Effector CD4-positive, alpha-beta T cell (primary cell): ENCODE measurements around the gene NAA80.
"Not testable (repeated sequence)": the region's sequence is repeated elsewhere in the genome, so short reads cannot be mapped to it uniquely, and the experiment has no call there.

ENCODE experiments used
- DNase-seq: peaks from one replicate; pipeline ENCODE4 v3.0.0-alpha.2; 2020

The NAA80 gene

DNA sequence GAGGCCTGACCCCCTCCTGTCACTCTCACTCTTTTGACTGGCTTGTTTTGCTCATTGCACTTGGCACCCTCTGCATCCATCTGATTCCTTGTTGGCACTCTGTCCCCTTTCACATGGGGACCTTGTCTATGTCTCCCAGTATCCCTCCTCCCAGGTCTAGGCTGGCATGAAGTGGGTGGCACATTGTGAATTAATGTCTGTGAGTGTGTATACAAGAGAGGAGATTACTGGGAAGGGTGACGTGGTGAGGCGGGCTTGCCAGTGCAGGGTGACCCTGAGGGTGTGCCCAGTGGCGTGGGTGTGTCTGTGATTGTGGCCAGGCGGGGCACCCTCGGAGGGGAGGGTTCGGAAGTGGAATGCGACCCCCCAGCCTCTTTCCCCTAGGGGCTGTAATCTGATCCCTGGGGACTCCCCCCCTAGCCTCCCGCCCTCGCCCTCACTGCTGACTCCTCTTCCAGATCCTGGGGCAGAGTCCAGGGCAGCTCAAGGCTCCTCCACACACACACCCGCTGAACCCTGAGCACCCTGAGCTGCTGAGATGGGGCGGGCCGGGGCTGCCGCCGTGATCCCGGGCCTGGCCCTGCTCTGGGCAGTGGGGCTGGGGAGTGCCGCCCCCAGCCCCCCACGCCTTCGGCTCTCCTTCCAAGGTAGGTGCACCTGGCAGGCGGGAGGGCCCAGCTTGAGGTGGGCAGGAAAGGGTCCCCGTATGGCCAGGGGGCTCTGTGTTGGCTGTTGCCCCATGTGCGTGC, 30.3 kb downstream of the NAA80 start, which contains the start of gene SEMA3B:
Gene SEMA3B (plus strand): TSS at position 445 of the 749 bp plus-strand sequence. CDS start 94 bp downstream, at position 539.
- DNase-seq = no peak

DNA sequence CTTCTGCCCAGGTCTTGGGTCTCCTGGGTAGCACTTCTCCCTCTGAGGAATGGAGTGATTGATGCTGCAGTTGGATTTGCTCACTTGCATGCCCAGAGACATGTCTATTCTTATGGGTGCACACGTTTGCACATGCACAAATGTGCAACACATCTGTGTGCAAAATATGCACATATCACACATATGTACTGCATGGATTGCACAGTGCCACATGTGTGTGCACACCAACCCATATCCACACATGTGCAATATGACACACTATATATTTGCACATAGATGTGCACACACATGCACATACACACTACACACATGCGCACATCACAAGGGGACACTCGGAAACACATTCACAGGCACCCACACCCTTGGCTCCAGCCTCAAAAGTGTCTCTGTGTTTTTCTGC, 30.9 kb downstream of the NAA80 start:
- DNase-seq = no peak

DNA sequence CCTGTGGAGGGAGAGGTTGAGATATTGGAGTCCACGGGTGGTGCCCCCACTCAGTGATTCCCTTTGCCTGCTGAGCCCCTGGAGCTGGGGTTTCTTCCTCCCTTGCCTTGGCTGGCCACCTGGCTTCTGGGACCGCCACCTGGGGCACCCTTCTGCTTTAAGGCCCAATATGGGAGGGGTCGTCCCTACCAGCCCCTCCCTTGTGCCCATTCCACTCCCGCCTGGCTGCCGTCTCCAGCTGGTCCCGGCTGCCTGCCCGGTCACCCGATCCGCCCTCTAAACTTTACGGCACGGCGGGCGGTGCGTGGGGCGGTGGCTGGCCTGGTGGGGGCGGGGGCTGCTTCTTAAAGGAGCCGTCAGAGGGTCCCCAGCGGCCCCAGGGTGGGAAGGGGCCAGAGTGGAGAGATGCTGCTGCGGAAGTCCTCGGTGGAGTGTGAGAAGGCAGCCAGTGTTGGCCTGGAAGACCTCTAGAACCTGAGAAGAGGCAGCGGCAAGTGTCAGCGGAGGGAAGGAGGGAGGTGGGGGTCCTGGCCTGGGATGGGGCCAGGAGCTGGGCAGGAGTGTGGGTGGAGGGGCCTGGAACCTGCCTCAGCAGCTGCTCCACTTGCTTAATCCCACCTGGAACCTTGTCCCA, 31.8 kb downstream of the NAA80 start:
- no peak for DNase-seq

DNA sequence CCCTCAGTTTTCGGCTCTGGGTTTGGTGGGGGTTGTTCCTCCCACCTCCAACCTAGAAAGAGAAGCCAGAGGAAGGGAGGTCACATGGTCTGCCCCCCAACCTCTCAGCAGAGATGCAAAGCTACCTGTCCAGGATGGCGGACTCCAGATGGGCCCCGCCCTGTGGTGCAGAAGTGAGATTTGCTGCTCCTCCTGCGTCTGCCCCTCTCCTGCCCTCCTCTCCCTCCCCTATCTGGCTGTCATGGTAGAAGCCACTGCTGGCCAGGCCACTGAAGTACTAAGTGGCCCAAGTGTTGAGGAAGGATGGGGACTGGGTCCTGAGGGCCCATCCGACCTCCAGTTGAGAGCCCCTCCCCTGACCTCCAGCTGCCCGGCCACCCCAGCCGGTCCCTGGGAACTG, 32.4 kb downstream of the NAA80 start:
- DNase-seq = no peak

DNA sequence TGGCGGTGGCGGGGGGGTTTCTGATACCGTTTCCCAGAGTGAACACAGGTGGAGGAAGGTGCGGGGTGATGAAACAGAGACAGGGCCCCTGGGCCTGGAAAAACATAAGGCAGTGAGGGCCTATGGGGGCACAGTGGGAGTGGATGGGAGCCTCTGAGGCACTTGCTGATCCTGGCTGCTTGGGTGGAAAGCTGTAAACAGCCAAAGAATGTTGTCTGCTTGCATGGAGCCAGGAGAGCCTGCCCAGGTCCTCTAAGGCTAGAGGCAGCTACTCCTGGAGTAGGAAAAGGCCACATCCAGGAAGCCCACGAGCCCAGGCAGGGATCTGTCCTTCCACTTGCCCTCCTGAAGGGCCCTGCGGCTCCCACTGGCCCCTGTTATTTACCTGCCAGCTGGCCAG, 33.2 kb downstream of the NAA80 start:
- no peak for DNase-seq

DNA sequence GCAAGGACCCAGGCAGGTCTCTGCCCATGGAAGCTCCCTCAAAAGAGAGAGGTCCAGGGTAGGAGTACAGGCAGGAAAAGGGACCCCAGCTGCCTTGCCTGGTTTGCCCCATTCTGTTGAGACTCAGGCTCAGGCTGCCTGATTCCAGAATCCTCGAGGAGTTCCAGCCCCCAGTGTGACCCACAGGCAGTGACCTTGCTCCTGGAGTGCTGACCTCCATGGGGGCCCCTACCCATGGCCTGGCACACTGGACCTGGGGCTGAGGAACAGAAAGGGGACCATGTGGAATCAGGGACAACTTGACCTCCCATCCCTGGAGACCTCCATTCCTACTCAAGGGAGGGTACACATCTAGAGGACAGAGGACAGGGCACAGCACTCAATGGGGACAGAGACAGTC, 33.6 kb downstream of the NAA80 start:
- no peak for DNase-seq

DNA sequence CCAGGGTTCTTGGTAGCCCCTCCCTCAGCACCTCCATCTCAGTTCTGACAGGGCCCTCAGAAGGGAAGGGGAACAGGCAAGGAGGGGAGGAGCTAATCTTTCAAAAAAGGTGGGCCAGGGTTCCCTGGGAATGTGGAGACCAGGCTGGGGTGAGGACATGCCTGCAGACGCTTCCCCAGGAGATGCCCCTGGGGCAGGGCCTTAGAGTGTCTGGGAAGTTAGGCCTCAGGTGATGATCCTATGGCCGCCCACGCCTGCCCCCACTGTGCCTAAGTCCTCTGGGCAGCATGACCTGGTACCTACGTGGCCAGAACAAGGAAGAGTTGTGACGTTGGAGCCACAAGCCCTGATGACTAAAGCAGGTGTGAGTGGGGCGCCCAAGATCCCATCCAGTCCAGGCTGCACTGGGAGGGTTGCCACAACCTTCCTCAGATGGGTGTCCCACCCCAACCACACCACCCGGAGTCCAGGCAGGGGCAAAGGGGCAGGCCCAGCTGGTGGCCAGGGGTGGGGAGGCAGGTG, 34.2 kb downstream of the NAA80 start:
- no peak for DNase-seq

DNA sequence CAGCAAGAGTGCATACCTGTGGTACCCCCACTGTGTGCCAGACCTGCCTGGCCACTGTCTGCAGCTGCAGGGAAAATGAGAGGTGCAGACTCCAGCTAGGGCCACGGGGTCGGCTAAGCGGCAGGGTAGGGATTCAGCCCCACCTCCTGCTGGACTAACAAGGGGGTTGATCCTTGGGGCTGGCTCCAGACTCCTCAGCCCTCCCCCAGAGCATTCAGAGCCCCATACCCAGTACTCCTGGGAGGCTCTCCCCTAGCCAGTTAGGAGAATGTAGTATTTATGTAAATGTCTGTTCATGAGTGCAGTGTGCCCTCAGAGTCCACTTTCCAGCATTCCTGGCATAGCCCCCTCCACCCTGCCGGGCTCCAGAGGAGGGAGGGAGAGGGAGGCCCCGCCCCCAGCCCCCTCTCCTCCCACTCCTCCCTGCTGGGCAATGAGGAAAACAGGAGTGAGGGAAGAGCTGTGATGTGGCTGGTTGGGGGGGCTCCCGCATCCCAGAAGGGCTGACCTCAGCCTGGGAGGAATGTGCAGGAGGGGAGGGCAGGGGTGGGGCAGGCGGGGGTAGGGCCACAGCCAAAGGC, 34.7 kb downstream of the NAA80 start:
- DNase-seq = no peak

DNA sequence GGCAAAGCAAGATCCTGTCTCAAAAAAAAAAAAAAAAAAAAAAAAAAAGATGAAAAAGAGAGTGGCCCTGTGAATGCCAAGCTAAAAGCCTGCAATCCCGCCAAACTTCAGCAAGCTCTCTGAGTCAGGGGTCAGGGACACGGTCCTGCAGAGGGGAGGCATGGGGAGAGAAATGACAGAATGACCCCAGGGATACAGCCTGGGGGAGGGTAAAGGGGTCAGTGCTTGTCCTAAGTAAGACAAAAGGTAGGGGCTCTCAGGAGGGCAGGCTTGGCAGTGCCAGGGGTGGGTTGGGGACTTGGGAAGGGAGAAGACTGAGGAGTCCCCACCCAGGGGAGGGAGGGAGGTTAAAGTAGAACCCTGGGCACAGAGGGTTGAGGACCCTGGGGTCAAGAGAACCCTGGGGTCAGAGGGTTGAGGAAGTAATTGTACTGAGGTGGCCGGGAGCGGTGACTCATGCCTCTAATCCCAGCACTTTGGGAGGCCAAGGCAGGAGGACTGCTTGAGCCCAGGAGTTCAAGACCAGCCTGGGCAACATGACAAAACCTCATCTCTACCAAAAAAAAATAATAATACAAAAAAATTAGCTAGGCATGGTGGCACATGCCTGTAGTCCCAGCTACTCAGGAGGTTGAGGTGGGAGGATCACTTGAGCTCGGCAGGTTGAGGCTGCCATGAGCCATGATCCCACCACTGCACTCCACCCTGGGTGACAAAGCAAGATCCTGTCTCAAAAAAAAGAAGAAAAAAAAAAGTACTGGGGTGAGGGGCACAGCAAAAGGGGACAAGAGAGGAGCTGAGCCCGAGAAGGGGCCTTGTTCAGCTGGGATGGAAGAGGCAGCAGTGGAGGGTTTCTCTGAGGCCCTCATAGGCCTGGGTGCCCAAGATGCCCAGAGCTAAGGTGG, 35.5 kb downstream of the NAA80 start:
- DNase-seq = no peak

DNA sequence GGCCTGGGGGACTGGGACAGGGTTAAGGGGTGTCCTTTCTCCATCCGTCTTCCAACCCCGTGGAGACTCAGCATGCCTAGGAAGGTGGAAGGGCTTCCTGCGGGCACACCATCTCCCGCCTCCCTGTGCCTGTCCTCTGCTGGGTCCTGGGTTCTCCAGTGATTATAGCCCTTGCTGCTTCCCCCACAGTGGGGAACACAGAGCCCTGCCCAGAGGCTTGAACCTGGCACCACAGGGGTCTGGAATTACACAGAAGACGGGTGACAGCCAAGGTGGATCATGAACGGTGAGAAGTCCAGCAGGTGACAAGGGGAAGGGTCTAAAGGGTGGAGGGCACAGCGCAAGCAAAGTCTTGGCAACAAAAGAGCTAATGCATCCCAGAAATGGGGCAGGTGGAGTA, 36.4 kb downstream of the NAA80 start:
- no peak for DNase-seq

DNA sequence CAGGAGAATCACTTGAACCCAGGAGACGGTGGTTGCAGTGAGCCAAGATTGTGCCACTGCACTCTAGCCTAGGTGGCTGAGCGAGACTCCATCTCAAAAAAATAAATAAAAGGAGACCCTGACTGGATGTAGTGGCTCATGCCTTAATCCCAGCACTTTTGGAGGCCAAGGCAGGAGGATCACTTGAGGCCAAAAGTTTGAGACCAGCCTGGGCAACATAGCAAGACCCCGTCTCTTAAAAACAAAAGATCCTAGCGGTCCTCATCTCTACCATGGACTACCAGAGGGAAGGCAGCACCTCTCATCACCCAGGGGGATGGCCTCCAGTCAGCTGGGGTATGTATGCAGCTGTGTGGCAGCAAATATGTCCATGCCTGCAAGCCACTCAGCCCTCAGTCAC, 37.0 kb downstream of the NAA80 start:
- not testable (repeated sequence) for DNase-seq

DNA sequence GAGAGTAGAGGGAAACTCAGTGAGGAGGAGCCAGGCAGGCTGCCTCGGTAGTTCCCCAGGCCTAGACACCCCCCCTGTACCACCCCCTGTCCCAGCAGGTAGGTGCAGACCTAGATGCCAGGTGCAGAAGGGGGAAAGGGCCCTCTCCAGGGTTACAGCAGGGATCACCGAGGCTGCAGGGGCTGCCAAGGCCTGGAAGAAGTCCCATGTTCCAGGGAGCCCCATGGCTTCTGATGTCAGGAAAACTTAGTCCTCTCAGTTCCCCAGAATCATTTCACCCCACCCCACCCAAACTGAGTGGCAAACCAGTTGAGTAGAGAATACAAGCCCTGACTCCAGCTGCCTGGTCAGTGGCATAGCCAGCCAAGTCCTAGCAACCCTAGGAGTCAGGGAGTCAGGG, 37.7 kb downstream of the NAA80 start:
- DNase-seq = no peak

DNA sequence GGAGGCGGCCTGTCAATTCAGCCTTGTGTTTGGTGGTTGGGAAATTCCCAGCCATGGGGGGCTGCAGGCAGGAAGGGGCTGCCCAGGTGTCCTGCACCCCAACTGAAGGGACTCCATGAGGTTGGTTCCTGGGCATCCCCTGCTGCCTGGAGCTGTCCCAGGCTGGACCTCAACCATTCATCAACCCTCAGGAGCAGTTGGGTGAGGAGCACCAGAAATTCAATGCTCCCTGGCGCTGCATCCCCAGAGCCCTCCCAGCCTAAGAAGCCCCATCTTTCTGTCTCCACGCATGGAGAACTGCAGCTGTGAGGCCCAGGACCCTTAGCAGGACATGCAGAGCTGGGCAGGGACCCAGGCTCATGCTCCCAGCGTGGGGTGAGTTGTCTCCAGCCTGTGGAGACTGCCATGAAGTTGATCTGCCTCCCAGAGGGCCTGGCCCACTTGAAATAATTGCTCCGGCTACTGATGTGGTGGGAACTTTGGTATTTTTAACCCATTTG, 38.2 kb downstream of the NAA80 start:
- no peak for DNase-seq

DNA sequence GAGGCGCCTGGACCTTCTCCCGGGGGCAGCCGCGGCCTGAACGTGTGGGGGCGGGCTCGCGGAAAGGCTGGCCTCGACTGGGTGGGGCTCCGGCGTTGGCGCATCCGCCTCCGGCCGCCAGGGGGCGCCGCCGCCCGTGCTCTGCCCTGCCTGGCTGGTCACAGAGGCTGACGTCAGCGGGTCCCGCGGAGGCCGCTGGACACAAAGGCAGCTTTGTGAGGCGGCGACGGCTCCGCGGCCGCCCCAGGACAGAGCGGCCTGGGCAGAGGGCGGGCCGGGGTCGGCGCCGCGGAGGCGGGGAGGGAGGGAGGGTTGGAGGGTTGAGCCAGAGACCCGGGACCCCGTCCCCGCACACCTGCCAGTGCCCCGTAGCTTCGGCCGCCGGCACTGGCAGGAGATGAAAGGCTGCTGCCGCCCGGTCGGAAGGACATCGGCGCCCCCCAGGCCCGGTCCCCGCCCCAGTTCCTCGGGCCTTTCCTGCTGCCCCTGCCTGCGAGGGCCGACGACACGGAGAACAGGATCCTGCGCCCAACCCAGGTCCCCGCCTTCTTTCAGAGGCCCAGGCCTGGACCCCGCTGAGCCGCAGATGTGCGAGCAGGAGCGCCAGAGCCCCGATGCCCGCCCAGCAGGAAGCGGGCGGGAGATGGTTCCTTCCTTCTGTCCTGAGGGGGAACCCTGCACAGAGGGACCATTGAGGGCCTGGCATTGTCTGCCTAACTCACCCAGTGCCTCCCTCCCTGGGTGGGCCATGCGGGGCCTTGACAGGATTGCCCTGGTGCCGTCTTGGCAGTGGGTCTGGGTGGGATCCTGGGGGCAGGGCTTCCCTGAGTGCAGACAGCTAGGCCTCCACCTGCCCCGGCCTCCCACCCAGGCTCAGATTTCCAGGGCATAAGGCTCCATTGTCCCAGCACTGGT, 38.9 kb downstream of the NAA80 start:
- DNase-seq = peak; percentile 79

DNA sequence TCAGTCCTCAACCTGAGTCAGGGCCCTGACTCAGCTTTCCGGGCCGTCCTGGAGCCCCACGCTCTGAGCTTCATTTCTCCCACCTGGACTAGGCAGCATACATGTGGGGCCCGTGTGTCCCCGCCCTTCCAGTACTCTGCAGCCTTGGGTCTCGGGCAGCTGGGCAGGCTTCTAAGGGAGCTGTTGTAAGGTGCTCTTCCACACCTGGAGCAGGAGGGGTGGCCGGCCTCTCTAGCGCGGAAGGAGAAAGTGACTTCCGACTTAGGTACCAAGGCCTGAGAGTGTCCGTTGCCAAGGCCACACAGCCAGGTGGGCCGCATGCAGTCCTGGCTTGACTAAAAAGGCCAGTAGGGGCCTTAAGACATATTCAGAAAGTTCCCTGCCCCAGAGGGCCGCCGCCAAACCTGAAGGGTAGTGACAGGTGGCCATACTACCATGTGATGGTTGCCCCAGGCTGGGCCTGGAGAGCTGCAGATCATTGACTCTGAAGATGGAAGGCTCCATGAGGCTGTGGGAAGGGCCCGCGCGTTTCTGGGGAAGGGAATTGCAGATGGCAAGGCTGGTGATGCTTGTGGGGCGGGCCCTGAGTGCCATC, 39.7 kb downstream of the NAA80 start:
- no peak for DNase-seq

DNA sequence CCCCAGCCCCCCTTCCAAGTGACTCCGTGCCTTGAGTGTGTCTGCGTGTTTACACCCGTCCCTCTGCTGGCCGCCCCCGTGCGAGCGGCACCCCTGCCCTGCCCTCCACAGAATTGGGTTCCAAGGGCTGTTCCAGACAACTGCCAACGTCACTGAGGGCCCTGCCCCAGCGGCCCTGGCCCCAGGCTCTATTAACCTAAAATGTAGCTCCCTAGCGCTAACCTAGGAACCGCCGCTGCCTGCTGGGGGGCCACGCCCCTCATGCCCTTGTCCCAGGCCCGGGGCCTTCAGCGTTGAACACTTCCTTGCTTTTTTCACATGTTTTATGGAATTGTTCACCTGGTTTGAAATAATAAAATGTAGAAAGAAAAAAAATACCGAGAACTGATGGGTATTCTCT, 40.2 kb downstream of the NAA80 start:
- no peak for DNase-seq

DNA sequence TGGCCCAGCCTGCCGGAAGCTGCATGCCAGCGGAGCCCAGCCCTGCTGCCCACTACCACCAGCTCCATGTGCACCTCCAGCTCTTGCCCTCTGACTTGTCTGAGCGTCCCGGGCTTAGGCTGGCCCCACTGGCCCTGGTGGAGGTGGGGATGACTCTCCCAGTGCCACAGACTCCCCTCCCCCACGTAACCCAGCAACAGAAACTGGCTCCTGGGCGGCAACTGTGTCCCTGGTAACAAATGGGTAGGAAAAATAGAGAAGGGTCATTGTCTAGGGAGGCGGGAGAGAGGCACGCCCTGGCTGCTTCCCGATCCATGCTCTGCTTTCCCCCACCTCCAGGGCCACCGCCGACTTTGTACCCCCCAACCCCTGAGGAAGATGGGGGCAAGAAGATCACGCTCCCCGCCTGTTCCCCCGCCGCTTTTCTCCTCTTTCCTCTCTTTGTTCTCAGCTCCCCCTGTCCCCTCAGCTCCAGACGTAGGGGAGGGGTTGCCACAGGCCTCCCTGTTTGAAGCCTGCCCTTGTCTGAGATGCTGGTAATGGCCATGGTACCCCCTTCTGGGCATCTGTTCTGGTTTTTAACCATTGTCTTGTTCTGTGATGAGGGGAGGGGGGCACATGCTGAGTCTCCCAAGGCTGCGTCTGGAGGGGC, 41.0 kb downstream of the NAA80 start:
- DNase-seq = no peak

DNA sequence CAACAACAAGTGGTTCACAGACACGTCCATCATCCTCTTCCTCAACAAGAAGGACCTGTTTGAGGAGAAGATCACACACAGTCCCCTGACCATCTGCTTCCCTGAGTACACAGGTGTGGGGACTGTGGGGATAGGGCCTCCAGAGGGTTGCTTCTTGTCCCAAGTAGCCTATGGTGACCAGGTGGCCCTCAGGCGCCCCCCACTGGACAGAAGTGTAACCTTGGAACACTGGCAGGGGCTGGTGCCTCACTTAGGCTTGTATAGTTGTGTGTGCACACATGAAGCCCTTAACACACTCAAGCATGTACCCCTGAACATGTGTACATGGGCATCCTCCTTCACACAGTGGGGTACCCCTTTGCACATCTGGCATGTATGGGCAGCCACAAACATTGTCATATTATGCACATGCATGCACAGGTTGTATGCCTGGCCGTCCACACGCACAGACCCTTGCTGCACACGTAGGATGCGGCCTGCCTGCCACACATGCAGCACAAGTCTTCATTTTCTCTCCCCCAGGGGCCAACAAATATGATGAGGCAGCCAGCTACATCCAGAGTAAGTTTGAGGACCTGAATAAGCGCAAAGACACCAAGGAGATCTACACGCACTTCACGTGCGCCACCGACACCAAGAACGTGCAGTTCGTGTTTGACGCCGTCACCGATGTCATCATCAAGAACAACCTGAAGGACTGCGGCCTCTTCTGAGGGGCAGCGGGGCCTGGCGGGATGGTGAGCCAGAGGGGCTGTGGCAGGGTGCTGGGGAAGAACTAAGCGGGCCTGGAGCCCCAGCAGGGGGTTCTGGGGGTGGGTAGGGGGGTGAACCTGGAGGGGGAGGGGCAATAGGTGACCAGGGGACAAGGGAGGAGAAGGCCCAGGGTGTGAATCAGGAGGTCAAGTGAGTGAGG, 42.0 kb downstream of the NAA80 start:
- DNase-seq = no peak

DNA sequence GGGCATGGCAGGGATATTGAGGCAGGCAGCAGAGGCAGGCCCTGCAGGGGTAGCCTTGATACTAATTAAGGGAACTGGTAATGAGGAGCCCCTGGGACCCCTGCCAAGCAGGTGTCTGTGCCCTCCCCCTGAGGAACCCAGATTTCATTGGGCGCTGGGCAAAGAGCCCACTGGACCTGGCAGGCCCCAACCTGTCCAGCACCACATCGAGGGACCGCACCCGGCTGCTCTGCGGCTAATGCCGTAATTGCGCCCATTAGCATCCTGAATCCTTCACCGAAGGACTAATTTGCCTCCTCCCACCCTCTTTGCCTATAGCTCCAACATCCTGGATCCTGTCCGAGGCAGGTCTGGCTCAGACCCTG, 44.0 kb downstream of the NAA80 start:
- DNase-seq = no peak
